HG03520 (cell line): Measurements from ENCODE around the gene TMEM266.

ENCODE experiments used
- ATAC-seq: cut with Tn5 transposase; IDR thresholded peaks from one replicate; pipeline ENCODE4 v1.9.1; 2021; ENCODE audit warnings: mild to moderate bottlenecking, moderate library complexity; ENCODE audit not compliant: unreplicated experiment

Gene TMEM266

GRCh38 chr15:76065245-76065644 is 5.5 kb downstream of the TMEM266 start:
- no peak for ATAC-seq

GRCh38 chr15:76065793-76066192 is 6.0 kb downstream of the TMEM266 start:
- no peak for ATAC-seq

- no peak for ATAC-seq
Observed at GRCh38 chr15:76070192-76070591, 10.4 kb downstream of the TMEM266 start.

- no peak for ATAC-seq
Observed at GRCh38 chr15:76070921-76071635, 11.3 kb downstream of the TMEM266 start.

GRCh38 chr15:76071806-76072205 is 12.0 kb downstream of the TMEM266 start:
- ATAC-seq: no peak

- no peak for ATAC-seq
Observed at GRCh38 chr15:76073554-76073953, 13.8 kb downstream of the TMEM266 start.

GRCh38 chr15:76075046-76075445 is 15.3 kb downstream of the TMEM266 start:
- no peak for ATAC-seq

GRCh38 chr15:76078285-76078877 is 18.6 kb downstream of the TMEM266 start:
- no peak for ATAC-seq

GRCh38 chr15:76084256-76084655 is 24.5 kb downstream of the TMEM266 start:
- no peak for ATAC-seq

- no peak for ATAC-seq
Observed at GRCh38 chr15:76098685-76099084, 38.9 kb downstream of the TMEM266 start.

- ATAC-seq: no peak
Observed at GRCh38 chr15:76099388-76099787, 39.6 kb downstream of the TMEM266 start.

GRCh38 chr15:76100361-76100760 is 40.6 kb downstream of the TMEM266 start:
- ATAC-seq: no peak

- no peak for ATAC-seq
Observed at GRCh38 chr15:76101655-76102054, 41.9 kb downstream of the TMEM266 start.

- no peak for ATAC-seq
Observed at GRCh38 chr15:76105391-76105790, 45.6 kb downstream of the TMEM266 start.

GRCh38 chr15:76105911-76106310 is 46.1 kb downstream of the TMEM266 start:
- ATAC-seq: no peak

GRCh38 chr15:76107169-76107568 is 47.4 kb downstream of the TMEM266 start:
- ATAC-seq: no peak

GRCh38 chr15:76108021-76108723 is 48.4 kb downstream of the TMEM266 start:
- no peak for ATAC-seq

GRCh38 chr15:76109046-76109445 is 49.3 kb downstream of the TMEM266 start:
- no peak for ATAC-seq

- ATAC-seq: no peak
Observed at GRCh38 chr15:76114561-76114960, 54.8 kb downstream of the TMEM266 start.

GRCh38 chr15:76116138-76116885 is 56.5 kb downstream of the TMEM266 start:
- ATAC-seq: no peak

- no peak for ATAC-seq
Observed at GRCh38 chr15:76117181-76117580, 57.4 kb downstream of the TMEM266 start.
